ENCODE measurements around the gene AXL.

AXL gene

GRCh38 chr19:41221514-41222205 is 2.6 kb downstream of the AXL start:
- Histone ChIP-seq H3K4me2 (ENCODE audit: low read length) (peak overlapping the region; percentile 14), H4K91ac (ENCODE audit: low read depth, low read length) (peak overlapping the region; percentile 23), H3K79me1 (ENCODE audit: low read length) (peaks cover 50% of the 10 kb centered on the region), H2BK12ac (ENCODE audit: low read length) (peak overlapping the region; percentile 17), H3K9me3 (ENCODE audit: insufficient read depth, low read depth, low read length) (no peaks in the 10 kb centered on the region), H3K4ac (ENCODE audit: low read depth, low read length) (peak overlapping the region; percentile 25), H4K8ac (ENCODE audit: low read depth, low read length) (no peak overlapping the region), H3K36me3 (ENCODE audit: control insufficient read depth in 1 of 2, insufficient read depth in 2 of 2, low read length in 2 of 2) (peaks cover 26 to 27% of the 10 kb centered on the region in 2 experiments), H3K14ac (ENCODE audit: low read length) (no peak overlapping the region), H2AFZ (ENCODE audit: insufficient read depth, low read length, poor library complexity) (no peak overlapping the region), H4K12ac (ENCODE audit: low read depth, low read length) (no peak overlapping the region), H2AK5ac (ENCODE audit: low read length) (peak overlapping the region; percentile 1), H3K23ac (ENCODE audit: low read length) (no peak overlapping the region), H2BK120ac (ENCODE audit: insufficient read depth, low read length, poor library complexity) (no peak overlapping the region), H3K4me3 (ENCODE audit: low read depth, low read length) (no peak overlapping the region), H3K27ac (ENCODE audit: low read depth, low read length) (no peak overlapping the region), H3K27me3 (ENCODE audit: insufficient read depth, low read length) (no peaks in the 10 kb centered on the region), H2BK5ac (ENCODE audit: low read depth, low read length, poor library complexity) (no peak overlapping the region), H3K4me1 (ENCODE audit: control insufficient read depth in 1 of 2, insufficient read depth in 2 of 2, low read length in 2 of 2) (peaks cover 35 to 61% of the 10 kb centered on the region in 2 experiments), H3K79me2 (ENCODE audit: control insufficient read depth, insufficient read depth, low read length, poor library complexity) (peaks cover 14% of the 10 kb centered on the region), H3K18ac (ENCODE audit: low read length) (peak overlapping the region; percentile 16), H3K9ac (ENCODE audit: low read length) (peak overlapping the region; percentile 11)
- no CpG with 5 or more reads among the region's 20 CpGs for WGBS (ENCODE audit: extremely low coverage, insufficient coverage, insufficient read length)
- no peak for DNase-seq

- H3K4me1 ChIP-seq (ENCODE audit: control insufficient read depth in 1 of 2, insufficient read depth in 2 of 2, low read length in 2 of 2), result peaks cover 38 to 60% of the 10 kb centered on the region in 2 experiments
- no peak overlapping the region for H3K9ac ChIP-seq (ENCODE audit: low read length)
- peaks cover 16% of the 10 kb centered on the region for H3K79me2 ChIP-seq (ENCODE audit: control insufficient read depth, insufficient read depth, low read length, poor library complexity)
- no peak overlapping the region for H3K4me3 ChIP-seq (ENCODE audit: low read depth, low read length)
- no peak overlapping the region for H3K23ac ChIP-seq (ENCODE audit: low read length)
- no peaks in the 10 kb centered on the region for H3K9me3 ChIP-seq (ENCODE audit: insufficient read depth, low read depth, low read length)
- H2BK120ac ChIP-seq (ENCODE audit: insufficient read depth, low read length, poor library complexity), result no peak overlapping the region
- H2BK5ac ChIP-seq (ENCODE audit: low read depth, low read length, poor library complexity), result peak overlapping the region; percentile 5
- no peaks in the 10 kb centered on the region for H3K27me3 ChIP-seq (ENCODE audit: insufficient read depth, low read length)
- no peak overlapping the region for H4K91ac ChIP-seq (ENCODE audit: low read depth, low read length)
- H3K4me2 ChIP-seq (ENCODE audit: low read length), result no peak overlapping the region
- no peak overlapping the region for H3K27ac ChIP-seq (ENCODE audit: low read depth, low read length)
- peak overlapping the region; percentile 31 for H3K14ac ChIP-seq (ENCODE audit: low read length)
- no CpG with 5 or more reads among the region's 10 CpGs for WGBS (ENCODE audit: extremely low coverage, insufficient coverage, insufficient read length)
- H4K12ac ChIP-seq (ENCODE audit: low read depth, low read length), result no peak overlapping the region
- no peak overlapping the region for H2AFZ ChIP-seq (ENCODE audit: insufficient read depth, low read length, poor library complexity)
- H2BK12ac ChIP-seq (ENCODE audit: low read length), result peak overlapping the region; percentile 80
- peak overlapping the region; percentile 46 for H2AK5ac ChIP-seq (ENCODE audit: low read length)
- no peak for DNase-seq
- H3K79me1 ChIP-seq (ENCODE audit: low read length), result peaks cover 53% of the 10 kb centered on the region
- no peak overlapping the region for H4K8ac ChIP-seq (ENCODE audit: low read depth, low read length)
- H3K4ac ChIP-seq (ENCODE audit: low read depth, low read length), result peak overlapping the region; percentile 19
- no peak overlapping the region for H3K18ac ChIP-seq (ENCODE audit: low read length)
- peaks cover 28 to 30% of the 10 kb centered on the region in 2 experiments for H3K36me3 ChIP-seq (ENCODE audit: control insufficient read depth in 1 of 2, insufficient read depth in 2 of 2, low read length in 2 of 2)
Observed at GRCh38 chr19:41222240-41222639, 3.2 kb downstream of the AXL start.

DNA sequence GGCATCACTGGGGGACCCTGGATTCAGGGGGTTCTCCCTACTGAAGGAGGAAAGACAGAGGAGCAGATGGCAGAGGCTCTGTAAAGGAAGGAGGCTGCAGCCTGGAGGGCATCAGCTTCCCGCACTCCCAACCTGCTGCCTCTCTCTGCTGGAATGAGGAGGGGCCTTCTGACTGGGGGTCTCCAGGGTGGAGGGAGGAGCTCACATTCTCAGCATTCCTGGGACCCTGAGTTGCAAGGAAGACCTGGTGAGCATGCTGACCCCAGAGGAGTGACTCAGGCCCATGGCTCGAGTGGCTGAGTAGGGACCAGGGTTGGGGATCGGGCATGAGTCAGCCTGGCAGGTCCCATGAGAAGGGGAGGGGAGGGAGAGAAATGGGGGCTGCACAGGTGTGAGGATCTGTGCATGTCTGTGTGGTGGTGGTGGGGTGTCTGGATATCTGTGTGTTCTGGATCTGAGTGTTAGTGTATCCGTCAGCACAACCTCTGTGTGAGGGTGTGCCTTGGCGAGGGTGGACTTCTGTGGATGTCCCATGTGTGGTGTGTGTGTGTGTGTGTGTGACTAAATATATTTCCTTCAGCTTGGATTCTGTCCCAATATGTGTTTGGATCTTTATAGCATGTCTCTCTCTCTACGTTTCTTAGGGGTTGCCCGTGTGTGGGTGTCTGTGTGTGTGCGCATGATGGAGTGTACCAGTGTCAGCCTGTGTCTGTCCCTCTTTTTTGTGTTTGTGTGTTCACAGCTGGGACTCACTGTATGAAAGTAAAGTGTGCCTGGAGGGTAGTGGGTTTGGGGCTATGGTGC is 4.6 kb downstream of the AXL start:
- Histone ChIP-seq H3K14ac (ENCODE audit: low read length) (peak overlapping the region; percentile 40), H2BK120ac (ENCODE audit: insufficient read depth, low read length, poor library complexity) (peak overlapping the region; percentile 78), H3K79me1 (ENCODE audit: low read length) (peaks cover 47% of the 10 kb centered on the region), H3K4me3 (ENCODE audit: low read depth, low read length) (no peak overlapping the region), H2AK5ac (ENCODE audit: low read length) (peak overlapping the region; percentile 60), H4K8ac (ENCODE audit: low read depth, low read length) (peak overlapping the region; percentile 50), H3K9ac (ENCODE audit: low read length) (no peak overlapping the region), H3K4ac (ENCODE audit: low read depth, low read length) (no peak overlapping the region), H3K9me3 (ENCODE audit: insufficient read depth, low read depth, low read length) (no peaks in the 10 kb centered on the region), H2BK5ac (ENCODE audit: low read depth, low read length, poor library complexity) (peak overlapping the region; percentile 45), H3K4me1 (ENCODE audit: control insufficient read depth in 1 of 2, insufficient read depth in 2 of 2, low read length in 2 of 2) (peaks cover 38 to 51% of the 10 kb centered on the region in 2 experiments), H4K12ac (ENCODE audit: low read depth, low read length) (no peak overlapping the region), H2AFZ (ENCODE audit: insufficient read depth, low read length, poor library complexity) (no peak overlapping the region), H3K23ac (ENCODE audit: low read length) (no peak overlapping the region), H3K4me2 (ENCODE audit: low read length) (peak overlapping the region; percentile 40), H2BK12ac (ENCODE audit: low read length) (peak overlapping the region; percentile 47), H3K79me2 (ENCODE audit: control insufficient read depth, insufficient read depth, low read length, poor library complexity) (peaks cover 16% of the 10 kb centered on the region), H3K36me3 (ENCODE audit: control insufficient read depth in 1 of 2, insufficient read depth in 2 of 2, low read length in 2 of 2) (peaks cover 28 to 34% of the 10 kb centered on the region in 2 experiments), H3K27me3 (ENCODE audit: insufficient read depth, low read length) (no peaks in the 10 kb centered on the region), H3K27ac (ENCODE audit: low read depth, low read length) (peak overlapping the region; percentile 67), H4K91ac (ENCODE audit: low read depth, low read length) (peak overlapping the region; percentile 75), H3K18ac (ENCODE audit: low read length) (peak overlapping the region; percentile 51)
- no CpG with 5 or more reads among the region's 8 CpGs for WGBS (ENCODE audit: extremely low coverage, insufficient coverage, insufficient read length)
- DNase-seq, result no peak

GRCh38 chr19:41224632-41225031 is 5.6 kb downstream of the AXL start:
- H3K23ac ChIP-seq (ENCODE audit: low read length), result no peak overlapping the region
- no peak overlapping the region for H3K4ac ChIP-seq (ENCODE audit: low read depth, low read length)
- H2BK120ac ChIP-seq (ENCODE audit: insufficient read depth, low read length, poor library complexity), result peak overlapping the region; percentile 39
- H2AFZ ChIP-seq (ENCODE audit: insufficient read depth, low read length, poor library complexity), result no peak overlapping the region
- H3K18ac ChIP-seq (ENCODE audit: low read length), result peak overlapping the region; percentile 77
- peak overlapping the region; percentile 25 for H4K91ac ChIP-seq (ENCODE audit: low read depth, low read length)
- no peaks in the 10 kb centered on the region for H3K27me3 ChIP-seq (ENCODE audit: insufficient read depth, low read length)
- H3K27ac ChIP-seq (ENCODE audit: low read depth, low read length), result peak overlapping the region; percentile 95
- no peak overlapping the region for H3K4me2 ChIP-seq (ENCODE audit: low read length)
- WGBS (ENCODE audit: extremely low coverage, insufficient coverage, insufficient read length), result no CpG with 5 or more reads among the region's 7 CpGs
- peak overlapping the region; percentile 84 for H2BK12ac ChIP-seq (ENCODE audit: low read length)
- H3K14ac ChIP-seq (ENCODE audit: low read length), result peak overlapping the region; percentile 65
- H3K4me3 ChIP-seq (ENCODE audit: low read depth, low read length), result no peak overlapping the region
- H3K36me3 ChIP-seq (ENCODE audit: control insufficient read depth in 1 of 2, insufficient read depth in 2 of 2, low read length in 2 of 2), result peaks cover 28 to 34% of the 10 kb centered on the region in 2 experiments
- peak overlapping the region; percentile 0 for H2BK5ac ChIP-seq (ENCODE audit: low read depth, low read length, poor library complexity)
- H3K79me1 ChIP-seq (ENCODE audit: low read length), result peaks cover 39% of the 10 kb centered on the region
- peaks cover 9% of the 10 kb centered on the region for H3K79me2 ChIP-seq (ENCODE audit: control insufficient read depth, insufficient read depth, low read length, poor library complexity)
- H4K8ac ChIP-seq (ENCODE audit: low read depth, low read length), result peak overlapping the region; percentile 48
- H3K9ac ChIP-seq (ENCODE audit: low read length), result no peak overlapping the region
- H4K12ac ChIP-seq (ENCODE audit: low read depth, low read length), result no peak overlapping the region
- peak overlapping the region; percentile 96 for H2AK5ac ChIP-seq (ENCODE audit: low read length)
- peaks cover 38 to 51% of the 10 kb centered on the region in 2 experiments for H3K4me1 ChIP-seq (ENCODE audit: control insufficient read depth in 1 of 2, insufficient read depth in 2 of 2, low read length in 2 of 2)
- no peak for DNase-seq
- H3K9me3 ChIP-seq (ENCODE audit: insufficient read depth, low read depth, low read length), result no peaks in the 10 kb centered on the region

Measured in trophoblast cell (in vitro differentiated cells and primary cell).